CD4-positive, alpha-beta T cell treated with Interferon gamma for 1 hour (primary cell): ENCODE data around the gene MBOAT1.
"Not testable (repeated sequence)": the region's sequence is repeated elsewhere in the genome, so short reads cannot be mapped to it uniquely, and the experiment has no call there.

Source experiments
- DNase-seq: peaks from one replicate; pipeline ENCODE4 v3.0.0-alpha.2; 2020

MBOAT1 gene, protein sequence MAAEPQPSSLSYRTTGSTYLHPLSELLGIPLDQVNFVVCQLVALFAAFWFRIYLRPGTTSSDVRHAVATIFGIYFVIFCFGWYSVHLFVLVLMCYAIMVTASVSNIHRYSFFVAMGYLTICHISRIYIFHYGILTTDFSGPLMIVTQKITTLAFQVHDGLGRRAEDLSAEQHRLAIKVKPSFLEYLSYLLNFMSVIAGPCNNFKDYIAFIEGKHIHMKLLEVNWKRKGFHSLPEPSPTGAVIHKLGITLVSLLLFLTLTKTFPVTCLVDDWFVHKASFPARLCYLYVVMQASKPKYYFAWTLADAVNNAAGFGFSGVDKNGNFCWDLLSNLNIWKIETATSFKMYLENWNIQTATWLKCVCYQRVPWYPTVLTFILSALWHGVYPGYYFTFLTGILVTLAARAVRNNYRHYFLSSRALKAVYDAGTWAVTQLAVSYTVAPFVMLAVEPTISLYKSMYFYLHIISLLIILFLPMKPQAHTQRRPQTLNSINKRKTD

DNA sequence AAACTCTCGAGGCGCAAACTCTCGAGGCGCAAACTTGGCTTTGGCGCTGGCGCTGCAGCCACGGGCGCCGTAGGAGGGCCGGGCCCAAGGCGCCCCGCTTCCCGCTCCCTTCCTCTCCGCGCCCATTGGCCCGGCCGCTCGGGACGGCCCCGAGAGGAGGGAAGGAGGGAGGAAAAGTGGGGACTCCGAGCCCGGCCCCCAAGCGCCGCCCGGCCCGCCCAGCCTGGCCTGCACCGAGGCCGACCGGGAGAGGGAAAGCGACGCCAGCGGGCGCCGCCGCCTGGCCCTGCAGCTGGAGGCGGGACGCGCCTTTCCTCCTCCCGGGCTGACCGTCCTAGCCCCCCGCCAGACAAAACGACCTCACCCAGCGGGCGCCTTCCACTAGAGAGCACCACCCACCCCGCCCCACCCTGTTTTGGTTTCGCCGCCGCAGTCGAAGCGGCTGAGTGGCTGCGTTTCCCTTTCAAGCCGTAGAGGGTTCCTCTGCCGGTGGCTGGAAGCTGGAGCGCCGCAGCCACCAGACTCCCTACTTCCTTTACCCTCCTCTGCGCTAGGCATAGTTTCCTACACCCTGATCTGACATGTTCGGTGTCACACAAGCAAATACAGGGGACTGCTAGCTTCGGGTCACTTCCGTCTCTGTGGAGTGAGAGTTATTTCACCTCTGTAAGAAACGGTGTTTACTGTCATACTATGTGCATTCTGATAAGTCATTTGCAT lies at the start of gene MBOAT1:
Gene MBOAT1 (minus strand): TSS at position 78 of the 720 bp plus-strand sequence. CDS start 235 bp downstream, outside the sequence.
- peak; percentile 53 for DNase-seq

DNA sequence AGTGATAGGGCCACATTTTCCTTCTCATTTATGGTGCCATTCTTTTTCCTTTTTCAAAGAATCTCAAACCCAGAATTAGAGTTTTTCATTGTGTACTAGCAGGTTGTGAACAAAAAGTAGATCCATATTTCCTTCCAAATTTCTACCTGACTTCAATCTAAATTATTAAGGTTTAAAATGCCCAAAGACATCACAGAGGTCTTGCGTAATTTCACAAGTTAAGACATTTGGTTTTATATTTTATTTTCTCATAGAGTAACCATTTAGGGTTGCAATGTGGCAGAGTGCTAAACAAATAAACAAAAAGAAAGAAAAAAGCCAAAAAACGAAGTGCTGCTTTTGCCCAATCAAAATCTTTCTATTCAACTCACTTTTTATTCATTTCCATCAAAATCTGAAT lies 49.4 kb upstream of the MBOAT1 start:
- DNase-seq = no peak

DNA sequence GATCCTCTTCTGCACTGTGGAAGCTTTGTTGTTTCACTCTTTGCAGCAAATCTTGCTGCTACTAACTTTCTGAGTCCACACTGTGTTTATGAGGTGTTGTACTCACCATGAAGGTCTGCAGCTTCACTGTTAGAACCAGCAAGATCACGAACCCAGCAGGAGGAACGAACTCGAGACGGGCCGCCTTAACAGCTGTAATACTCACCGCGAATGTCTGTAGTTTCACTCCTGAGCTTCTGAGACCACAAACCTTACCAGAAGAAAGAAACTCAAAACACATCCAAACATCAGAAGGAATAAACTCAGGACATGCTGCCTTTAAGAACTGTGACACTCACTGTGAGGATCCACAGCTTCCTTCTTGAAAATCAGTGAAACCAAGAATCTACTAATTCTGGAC lies 48.1 kb upstream of the MBOAT1 start:
- no peak for DNase-seq

DNA sequence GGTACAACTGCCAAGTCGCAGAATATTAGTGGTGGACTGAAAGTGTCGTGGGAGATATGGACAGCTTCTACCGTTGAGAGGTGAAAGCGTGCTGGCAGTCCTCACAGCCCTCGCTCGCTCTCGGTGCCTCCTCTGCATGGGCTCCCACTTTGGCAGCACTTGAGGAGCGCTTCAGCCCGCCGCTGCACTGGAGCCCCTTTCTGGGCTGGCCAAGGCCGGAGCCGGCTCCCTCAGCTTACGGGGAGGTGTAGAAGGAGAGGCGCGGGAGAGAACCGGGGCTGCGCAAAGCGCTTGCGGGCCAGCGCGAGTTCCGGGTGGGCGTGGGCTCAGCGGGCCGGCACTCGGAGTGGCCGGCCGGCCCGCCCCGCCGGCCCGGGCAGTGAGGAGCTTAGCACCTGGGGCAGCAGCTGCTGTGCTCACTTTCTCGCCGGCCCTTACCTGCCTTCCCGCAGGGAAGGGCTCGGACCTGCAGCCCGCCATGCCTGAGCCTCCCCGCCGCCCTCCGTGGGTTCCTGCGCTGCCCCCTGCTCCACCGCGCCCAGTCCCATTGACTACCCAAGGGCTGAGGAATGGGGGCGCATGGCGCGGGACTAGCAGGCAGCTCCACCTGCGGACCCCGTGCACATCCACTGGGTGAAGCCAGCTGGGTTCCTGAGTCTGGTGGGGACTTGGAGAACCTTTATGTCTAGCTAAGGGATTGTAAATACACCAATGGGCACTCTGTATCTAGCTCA lies 47.2 kb upstream of the MBOAT1 start:
- DNase-seq = no peak

DNA sequence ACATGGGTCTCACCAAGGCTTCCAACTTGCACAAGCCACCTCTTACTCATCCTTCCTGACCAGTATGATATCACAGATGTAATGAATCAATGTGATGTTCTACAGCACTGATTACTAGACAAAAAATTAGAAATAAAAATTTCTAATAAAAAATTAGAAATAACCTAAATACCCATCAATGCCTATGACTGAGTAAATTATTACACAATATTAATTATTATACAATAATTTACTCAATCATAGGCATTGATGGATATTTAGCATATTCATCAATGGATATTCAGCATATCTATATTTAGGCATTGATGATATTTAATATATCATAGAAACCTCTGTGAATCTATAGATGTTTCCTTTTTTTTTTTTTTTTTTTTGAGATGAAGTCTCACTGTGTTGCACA lies 43.2 kb upstream of the MBOAT1 start:
- no peak for DNase-seq

DNA sequence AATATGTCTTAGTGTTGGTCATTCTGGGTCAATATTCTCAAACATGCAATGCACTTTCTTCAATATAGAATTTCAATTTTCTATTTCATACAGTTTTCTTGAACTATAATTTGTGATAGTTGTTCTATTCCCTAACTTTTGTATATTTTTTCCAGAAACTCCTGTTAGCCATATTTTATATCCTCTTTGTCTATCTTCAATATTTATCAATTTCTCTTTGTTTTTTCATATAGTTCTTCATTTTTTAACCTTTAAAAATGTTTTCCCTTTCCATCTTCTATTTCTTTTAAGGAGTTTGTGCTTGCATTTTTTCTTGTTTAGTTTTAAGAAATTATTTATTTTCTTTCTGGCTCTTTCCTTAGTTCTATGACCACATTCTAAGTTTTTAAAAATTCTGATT lies 42.0 kb upstream of the MBOAT1 start:
- no peak for DNase-seq

DNA sequence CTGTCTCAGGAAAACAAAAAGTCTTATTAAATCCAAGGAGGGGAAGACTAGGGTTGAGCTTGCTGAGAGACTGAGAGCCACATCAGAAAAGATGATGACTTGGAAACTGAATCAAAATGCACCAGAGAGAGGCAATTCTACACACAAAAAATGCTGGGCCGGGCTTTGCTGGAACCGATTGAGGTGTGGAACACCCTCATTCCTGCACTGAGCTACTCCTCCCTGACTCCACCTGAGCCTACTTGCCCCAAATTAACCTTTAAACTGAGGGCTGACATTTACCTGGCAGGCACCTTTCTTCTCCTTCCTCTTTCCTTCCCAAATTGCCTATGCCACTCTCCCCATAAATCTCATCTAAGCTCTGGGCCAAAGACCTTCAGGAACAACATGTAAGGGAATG lies 40.8 kb upstream of the MBOAT1 start:
- no peak for DNase-seq

DNA sequence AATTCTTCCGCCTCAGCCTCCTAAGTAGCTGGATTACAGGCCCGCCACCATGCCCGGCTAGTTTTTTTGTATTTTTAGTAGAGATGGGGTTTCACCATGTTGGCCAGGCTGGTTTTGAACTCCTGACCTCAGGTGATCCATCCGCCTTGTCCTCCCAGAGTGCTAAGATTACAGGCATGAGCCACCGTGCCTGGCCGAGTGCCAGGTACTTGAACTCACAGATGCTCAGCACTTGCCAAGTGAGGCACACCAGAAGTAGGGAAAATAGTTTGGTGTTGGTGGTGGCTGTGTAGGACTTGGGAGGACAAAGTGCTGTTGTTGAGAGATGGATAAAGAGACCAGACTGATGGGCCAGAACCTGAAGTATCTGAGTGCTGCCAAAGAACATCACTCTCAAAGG lies 40.0 kb upstream of the MBOAT1 start:
- no peak for DNase-seq

DNA sequence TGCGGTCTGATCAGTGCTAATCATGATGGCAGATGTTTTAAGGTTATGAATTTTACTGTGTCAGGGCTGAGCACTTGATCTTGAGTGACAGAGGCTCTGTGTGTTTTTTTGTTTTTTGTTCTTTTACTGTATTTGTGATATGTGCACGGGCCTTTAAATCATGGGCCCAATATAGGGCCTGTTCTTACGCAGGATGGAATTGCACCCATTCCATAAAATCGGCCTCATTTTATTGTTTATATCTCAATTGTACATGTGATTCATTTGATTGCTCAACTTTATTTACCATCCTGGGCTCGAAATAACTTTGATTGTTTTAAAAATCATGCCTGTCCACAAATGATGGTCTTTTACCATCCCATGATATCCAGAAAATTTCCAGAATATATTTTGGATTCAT lies 39.3 kb upstream of the MBOAT1 start:
- no peak for DNase-seq

DNA sequence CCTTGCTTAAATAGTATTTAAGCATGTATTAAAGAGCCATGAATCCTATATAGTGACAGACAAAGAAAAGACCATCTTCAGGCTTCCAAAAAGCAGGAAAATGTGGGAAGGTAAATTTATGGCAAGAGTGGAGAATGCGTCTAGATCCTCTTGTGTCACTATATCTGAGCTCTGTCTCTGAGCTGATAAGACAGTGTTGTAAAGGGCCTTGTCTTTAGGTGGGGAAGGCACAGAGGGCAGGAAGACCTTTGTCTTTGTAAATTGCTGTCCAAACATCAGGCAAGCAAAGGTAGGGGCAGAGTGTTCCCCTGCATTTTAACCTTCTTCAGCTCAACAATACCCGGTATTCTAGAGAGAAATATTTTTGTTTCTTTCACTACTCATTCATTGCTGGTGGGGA lies 33.9 kb upstream of the MBOAT1 start:
- no peak for DNase-seq

DNA sequence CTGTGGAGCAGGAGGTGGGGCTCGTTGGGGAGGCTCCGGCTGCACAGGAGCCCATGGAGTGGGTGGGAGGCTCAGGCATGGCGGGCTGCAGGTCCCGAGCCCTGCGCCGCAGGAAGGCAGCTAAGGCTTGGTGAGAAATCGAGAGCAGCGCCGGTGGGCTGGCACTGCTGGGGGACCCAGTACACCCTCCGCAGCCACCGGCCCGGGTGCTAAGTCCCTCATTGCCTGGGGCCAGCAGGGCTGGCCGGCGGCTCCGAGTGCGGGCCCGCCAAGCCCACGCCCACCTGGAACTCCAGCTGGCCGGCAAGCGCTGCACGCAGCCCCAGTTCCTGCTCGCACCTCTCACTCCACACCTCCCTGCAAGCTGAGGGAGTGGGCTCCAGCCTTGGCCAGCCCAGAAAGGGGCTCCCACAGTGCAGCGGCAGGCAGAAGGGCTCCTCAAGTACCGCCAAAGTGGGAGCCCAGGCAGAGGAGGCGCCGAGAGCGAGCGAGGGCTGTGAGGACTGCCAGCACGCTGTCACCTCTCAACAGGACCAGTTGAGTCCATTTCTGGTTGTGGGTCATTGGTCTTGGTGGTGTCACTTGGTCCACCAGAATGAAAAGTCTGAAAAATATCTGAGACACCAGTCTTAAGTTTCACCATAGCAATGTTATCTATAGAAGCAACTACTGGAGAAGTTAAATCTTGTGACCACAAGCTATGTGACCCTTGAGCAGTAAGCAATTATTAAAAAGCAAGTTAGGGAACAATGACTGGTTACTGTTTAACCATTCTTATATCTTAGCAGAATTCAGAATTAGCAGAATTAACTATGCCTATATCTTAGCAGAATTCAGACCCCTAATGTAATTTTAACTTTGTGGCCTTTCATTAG lies 32.8 kb upstream of the MBOAT1 start:
- DNase-seq = not testable (repeated sequence)

DNA sequence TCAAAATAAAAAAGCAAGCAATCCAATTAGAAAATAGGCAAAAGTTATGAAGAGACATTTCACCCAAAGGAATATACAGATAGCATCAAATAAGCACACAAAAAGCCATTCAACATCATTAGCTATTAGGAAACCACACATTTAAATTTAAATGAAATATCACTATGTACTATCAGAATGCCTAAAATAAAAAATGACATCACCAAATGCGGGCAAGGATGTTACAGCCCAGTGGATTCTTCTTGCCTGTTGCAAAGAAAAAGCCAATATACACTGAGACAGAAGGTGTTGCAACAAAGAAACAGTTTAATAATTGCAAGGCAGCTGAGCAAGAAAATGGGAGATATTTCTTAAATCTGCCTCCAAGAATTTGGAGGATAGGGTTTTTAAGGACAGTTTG lies 31.0 kb upstream of the MBOAT1 start:
- no peak for DNase-seq

DNA sequence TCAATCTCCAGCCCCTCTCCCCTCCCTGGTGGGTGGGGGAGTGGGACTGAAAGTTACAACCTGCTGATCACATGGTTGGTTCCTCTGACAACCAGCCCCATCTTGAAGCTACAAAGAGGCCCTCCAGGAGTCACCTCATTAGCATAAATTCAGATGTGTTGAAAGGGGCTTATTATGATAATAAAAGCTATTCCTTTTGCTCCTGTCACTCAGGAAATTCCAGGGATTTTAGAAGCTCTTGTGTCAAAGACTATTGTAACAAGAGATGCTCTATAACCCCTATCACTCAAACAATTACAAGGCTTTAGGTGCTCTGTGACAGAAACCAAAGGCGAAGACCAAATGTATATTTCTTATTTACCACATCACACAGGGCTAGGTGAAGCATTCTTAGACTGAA lies 30.1 kb upstream of the MBOAT1 start:
- no peak for DNase-seq

DNA sequence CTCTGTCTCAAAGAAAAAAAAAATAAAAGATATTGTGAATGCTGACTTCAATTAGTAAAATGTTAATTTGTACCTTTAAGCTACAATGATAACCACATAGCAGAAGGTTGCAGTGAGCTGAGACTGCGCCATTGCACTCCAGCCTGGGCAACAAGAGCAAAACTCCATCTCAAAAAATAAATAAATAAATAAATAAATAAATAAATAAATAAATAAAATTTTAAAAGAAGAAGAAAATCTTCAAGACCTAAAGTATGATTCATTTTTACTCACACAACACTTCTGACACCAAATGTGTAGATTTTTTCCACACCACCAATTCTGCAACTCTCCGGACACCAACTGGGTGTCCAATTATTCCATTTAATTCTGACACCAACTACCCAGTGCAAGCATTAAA lies 28.8 kb upstream of the MBOAT1 start:
- DNase-seq = no peak

DNA sequence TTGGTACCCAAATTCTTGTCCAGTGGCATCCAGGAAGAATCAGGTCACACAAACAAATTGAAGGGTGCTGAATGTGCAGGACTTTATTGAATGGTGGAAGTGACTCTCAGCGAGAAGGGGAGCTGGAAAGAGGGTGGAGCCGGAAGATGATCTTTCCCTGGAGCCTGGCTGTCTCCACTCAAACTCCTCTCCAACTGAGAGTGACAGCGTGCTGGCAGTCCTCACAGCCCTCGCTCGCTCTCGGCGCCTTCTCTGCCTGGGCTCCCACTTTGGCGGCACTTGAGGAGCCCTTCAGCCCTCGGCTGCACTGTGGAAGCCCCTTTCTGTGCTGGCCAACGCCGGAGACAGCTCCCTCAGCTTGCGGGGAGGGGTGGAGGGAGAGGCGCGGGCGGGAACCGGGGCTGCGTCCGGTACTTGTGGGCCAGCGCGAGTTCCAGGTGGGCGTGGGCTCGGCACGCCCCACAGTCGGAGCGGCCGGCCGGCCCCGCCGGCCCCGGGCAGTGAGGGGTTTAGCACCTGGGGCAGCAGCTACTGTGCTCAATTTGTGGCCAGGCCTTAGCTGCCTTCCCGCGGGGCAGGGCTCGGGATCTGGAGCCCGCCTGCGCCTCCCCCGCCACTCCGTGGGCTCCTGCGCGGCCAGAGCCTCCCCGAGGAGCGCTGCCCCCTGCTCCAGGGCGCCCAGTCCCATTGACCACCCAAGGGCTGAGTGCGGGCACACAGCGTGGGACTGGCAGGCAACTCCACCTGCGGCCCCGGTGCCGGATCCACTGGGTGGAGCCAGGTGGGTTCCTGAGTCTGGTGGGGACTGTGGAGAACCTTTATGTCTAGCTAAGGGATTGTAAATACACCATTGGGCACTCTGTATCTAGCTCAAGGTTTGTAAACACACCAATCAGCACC lies 26.7 kb upstream of the MBOAT1 start:
- DNase-seq = no peak

DNA sequence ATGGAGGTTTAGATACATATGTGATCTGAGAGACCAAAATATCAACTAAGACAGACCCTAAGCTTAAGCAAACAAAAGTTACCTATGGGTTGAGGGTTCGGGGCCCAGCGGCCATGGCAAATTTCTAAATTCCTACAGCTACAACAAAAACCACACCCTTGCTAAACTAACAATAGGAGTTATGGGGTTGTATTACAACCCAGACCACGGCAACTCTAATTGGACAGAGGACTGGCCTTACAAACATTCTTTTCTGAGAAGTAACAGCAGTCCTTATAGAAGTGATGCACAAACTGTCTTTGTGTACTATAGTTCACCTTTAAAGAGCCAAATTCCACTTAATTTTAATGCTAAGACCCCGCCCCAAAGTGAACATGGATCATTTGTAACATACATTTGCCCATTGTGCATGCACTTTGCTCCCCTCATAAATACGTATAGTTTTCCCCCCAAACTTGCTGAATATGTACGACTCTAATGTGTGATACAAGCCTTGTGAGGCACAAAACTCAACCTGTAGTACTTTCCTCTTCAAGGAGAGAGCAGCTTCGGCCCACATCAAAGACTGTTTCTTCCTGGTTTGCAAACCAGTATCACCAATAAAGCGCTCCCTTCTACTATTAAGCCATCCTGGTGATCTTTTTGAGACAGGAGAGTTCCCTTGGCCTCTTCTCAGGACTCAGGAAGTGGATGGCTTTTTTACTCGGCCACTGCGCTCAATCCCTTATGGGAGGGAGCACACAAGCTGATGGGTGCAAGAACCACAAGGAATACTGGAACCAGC lies 25.6 kb upstream of the MBOAT1 start:
- no peak for DNase-seq

DNA sequence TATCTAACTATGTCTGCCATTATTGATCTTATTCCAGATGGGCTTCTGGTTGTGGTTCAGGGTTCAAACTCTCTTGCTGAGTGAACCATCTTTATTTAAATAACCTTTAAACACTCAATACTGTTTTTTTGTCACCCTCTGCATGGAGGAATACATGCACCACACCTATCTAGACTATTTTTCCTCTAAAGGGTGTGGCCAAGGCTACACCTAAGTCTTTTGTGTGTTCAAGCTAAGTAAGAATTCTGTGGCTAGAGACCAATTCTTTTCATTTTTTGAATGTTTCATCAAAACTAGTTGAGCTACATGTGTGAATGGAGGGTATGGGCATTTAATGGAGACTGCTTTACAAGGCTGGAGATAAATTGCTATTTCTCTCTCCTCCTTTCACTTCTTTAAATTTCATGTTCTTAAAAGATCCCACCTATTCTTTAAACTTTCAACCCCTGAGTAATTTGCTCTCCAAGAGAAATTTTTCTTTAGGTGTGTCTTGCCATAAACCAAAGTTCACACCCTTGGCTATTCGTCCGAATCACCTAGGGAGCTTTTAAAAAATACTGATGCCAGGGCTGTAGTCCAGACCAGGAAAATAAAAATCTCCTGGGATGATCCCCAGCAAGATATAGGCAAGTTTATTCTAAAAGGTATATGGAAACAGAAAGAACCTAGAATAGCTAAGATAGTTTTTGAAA lies 24.8 kb upstream of the MBOAT1 start:
- no peak for DNase-seq

DNA sequence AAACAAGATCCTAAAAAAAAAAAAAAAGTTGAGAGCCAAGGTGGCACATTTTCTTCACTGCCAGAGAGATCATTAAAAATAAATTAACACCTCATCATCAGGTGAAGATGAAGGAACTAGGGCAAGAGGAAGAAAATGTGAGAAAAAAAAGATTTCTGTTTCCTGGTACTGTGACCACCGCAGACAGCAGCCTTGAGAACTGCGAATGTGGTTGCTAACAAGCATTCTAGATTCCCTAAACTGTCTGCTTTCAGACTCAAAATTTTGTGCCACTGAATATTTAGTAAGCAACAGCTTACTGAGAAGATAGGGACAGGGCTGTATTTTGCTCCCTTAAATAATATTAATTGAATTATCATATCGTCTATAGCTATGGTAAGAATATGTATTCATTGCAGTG lies 24.1 kb upstream of the MBOAT1 start:
- DNase-seq = no peak

DNA sequence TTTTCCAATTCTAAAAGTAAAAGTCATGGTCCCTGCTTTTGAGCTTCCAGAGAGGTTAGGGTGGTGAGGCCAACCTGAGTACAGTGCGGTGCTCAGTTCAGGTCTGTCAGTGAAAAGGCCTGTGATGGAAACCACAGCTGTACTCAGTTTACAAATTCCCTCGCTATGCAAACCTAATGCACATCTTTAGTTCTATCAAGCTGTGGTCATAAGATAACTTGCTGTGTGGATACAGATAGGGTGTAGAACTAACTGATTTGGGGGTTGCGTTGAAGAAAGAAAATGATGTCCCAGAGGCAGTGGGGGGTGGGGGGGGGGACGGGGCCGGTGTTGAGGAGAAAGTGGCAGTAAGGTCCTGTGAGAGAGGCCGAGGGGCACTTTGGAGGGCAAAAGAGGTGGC lies 22.8 kb upstream of the MBOAT1 start:
- no peak for DNase-seq

DNA sequence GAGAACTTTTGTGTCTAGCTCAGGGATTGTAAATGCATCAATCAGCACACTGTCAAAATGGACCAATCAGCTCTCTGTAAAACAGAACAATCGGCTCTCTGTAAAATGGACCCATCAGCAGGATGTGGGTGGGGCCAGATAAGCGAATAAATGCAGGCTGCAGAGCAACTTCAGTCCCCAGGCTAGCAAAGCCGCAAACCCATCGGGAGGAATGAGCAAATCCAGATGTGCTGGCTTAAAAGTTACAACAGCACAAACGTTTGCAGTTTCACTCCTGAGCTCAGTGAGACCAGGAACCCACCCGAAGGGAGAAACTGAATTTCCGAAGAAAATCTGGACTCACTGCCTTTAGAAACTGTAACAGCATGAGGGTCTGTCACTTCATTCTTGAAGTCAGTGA lies 21.9 kb upstream of the MBOAT1 start:
- no peak for DNase-seq
